Stimulated activated CD4-positive, alpha-beta T cell treated with anti-CD3 and anti-CD28 coated beads, Interleukin-15, amount 100 ng/mL, for 1 hour (primary cell): ENCODE data around the gene C10orf90.

Experiments
- DNase-seq, 2 donors: peaks; one replicate each; pipeline ENCODE4 v3.0.0-alpha.2; 2020; ENCODE audit warnings: low read depth in 1 of 2, low spot score in 1 of 2

Gene C10orf90

DNA sequence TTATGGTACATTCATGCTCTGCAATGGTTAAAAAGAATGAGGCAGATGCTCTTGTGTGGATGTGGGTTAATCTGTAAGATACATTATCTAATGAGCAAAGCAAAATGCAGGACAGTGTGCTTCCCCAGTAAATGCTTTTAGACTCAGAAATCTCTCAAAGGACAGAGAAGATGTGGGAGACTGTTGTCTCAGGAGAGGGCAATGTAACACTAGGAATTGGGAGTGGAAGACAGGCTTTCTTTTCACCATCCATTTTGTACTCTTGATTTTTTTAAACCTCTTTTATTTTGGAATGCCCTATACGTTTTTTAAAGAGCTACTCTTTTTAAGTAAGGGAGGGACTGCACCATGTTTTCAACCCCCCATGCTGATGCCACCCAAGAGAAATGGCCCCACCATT is 204.7 kb downstream of the C10orf90 start:
- DNase-seq = no peak

DNA sequence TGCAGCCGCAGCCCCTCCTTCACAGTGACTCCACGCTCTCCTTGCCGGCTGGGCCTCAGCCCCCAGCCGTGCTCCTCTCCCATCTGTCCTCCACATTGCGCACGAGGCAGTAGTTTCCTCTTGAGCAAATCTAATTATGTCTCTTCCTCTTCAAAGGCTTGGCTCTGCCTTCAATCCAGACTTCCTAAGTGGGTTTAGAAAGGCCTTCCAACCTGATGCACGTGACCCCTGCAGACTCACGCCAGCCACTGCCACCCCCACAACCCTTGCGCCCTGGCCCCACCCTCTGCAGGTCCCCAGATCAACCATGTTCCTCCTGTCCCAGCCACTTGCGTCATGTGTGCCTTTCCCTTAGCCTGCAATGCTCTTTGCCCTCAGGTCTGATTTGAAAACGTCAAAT is 207.2 kb downstream of the C10orf90 start:
- DNase-seq = no peak

DNA sequence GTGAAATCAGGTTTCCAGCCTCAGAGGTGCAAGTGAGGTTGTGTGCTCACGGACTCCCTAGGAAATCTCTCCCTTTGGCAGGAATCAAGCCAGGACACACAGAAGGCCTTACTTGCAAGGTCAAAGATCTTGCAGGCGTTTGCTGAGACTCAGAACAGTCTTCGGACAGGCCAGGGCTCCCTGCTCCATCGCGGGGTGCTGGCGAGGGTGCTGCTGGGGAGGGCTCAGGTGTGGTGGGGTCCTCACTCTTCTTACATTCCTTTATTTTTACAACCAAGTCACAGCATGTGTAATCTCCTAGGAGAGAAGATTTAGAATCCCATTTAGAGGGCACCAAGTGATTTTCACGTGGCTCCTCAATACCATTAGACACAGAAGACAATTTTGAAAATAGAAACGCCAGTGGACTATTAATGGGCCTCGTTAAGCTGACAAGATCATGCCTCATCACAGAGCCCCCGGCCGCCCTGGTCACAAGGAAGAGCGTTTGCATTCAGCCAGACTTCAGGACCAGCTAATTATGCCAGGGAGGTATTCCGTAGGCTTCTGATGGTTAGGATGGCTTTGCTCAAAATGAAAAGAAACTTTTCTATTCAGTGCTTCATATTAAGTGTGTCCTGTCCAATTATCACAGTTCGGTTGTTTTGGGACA is 209.1 kb downstream of the C10orf90 start:
- DNase-seq = no peak

DNA sequence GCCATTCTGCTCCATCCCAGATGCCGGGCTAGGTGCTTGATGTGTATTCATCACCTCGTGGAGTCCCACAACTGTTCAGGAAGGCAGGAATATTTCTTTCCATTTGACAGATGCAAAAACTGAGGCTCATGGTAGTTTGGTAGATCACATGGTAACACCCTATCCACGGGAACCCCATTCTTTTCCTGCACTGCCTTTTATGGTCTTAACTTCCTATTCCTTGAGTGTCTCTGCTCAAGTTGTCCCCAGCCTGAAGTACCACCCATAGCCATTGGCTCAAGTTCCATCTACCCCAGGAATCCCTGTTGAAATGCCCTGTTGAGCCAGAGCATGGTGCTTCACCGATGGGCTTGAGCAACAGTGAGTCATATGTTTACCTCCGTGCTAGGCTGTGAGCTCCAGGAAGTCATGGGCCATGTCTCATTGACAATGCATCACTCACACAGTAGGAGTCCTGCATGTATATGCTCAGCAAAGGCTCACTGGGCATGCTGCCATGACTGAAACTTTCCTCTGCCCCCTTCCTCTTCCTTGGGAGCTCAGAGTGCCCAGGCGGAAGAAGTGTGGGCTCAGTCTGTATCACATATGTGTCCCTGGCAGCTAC is 210.5 kb downstream of the C10orf90 start:
- DNase-seq = no peak

DNA sequence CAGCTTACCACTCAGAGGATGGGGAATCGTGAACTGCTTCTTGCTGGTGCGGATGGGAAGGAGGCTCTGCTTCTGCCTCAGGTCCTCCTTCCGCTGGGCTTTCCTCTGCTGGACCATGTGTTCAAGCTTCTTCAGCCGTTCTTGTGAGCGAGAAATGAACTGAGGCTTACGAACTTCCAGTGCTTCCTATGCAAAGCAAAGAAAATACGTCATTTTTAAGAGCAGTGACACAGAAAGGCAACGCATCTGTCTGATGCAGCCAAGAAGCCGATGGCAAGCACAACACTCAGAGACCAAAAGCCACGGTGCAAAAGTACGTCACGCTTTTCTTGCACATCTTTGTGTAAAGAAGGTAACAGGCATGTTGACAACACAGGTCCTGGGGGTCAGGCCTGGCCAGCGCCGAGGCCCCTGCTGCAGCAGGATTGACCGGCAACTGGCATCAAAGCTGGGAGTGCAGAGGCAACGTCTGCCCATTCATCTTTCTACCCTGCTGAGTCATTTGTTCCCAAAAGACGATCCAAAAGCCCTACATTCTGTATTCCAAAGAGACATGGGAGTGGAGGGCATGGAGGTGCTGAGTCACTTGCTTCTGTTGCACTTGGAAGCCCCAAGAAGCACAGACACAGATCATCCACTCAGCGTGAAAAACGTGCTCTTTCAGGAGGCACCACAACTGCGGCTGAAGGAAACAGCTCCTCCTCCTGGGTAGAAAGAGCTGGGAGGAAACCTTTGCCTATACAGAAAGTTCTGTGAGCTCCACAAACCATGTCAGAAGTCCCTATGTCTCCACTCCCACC is 211.3 kb downstream of the C10orf90 start:
- DNase-seq = no peak

DNA sequence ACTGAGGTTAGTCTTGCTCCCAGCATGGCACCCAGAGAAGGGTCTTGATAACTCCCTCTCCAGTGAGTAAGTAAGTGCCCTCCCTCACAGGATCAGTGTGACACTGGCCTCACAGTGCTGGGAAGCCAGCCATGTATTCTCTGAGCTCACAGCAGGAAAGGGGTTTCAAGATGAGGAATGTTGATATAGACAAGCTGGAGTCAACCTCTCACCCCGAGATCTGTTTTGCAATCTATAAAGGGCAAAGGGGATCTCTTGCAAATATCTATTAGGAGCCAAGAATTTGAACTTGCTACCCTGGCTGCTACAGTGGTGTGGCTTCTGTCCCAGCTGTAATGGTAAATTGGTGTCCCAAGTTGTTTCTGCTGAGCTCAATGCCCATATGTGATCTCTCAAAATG is 212.0 kb downstream of the C10orf90 start:
- DNase-seq = no peak

DNA sequence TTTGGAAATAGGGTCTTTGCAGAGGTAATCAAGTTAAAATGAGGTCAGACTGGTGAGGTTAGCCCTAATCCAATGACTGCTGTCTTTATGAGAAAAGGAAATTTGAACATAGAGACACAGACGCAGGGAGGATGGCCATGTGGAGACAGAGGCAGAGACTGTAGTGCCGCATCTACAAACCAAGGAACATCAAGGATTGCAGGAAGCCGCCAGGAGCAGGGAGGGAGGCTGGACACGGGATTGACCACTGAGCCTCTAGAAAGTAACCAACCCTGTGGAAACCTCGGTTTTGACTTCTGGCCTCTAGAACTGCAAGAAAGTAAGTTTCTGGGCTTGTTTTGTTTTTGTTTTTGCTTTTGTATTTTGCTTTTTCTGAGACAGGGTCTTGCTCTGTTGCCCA is 213.9 kb downstream of the C10orf90 start:
- DNase-seq = no peak

DNA sequence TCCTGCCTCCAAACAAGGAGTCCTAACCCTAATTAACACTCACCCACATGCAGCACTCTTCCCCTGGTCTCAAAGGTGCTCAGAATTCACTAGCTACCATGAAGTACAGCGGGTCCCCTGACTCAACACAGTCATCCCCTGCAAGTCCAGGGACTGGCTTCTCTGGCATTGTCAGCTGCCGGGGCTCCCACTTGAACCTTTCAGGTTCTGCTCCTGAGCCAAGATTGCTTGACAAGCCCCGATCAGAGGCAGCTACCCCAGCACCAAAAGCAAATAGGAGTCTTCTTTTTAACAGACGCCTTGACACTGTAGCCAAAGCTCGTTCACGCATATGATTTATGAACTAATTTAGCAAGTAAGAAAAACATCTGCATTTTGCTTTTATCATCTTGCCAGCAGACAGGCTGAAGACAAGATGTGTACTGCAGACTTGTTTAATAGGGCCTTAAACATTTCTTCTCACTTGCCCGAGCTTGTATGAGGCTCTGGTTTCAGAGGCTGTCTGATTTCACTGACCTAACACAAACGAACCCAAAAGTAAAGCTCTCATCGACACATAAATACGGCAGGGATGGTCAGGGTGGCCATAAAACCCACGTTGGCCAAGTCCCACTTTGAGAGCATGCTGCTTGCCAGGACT is 214.6 kb downstream of the C10orf90 start:
- DNase-seq = no peak

DNA sequence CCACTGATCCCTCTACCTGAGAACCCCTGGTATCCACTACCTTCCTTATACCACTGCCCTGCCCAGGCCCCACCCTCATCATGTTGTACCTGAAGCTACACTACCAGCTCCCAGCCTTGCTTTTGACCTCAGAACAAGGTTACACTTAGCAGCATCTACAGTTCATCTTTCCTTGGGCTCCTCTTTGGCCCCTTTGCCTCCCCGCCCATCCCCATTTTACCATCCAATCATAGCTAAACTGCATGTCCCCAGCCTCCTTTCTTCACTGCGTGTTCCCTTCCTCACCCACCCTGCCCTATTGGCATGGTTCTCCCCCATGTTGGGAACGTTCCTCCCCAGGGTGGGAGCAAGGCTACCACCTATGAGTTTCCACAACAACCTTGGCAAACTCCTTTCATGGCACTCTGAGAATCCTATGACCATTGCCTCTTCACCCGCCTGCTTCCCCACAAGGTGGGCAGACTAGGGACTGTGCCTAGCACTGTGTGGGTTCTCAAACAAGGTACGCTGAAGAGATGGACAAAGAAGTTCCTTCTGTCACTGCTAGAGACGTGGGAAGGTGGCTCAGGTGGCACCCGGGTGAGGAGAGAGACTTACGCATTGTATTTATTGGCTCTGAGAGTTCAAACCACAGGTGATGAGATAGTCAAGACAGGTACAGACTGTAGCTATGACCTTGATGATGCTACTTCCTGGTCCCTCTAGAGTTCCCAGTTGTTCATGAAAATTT is 215.3 kb downstream of the C10orf90 start:
- no peak for DNase-seq

DNA sequence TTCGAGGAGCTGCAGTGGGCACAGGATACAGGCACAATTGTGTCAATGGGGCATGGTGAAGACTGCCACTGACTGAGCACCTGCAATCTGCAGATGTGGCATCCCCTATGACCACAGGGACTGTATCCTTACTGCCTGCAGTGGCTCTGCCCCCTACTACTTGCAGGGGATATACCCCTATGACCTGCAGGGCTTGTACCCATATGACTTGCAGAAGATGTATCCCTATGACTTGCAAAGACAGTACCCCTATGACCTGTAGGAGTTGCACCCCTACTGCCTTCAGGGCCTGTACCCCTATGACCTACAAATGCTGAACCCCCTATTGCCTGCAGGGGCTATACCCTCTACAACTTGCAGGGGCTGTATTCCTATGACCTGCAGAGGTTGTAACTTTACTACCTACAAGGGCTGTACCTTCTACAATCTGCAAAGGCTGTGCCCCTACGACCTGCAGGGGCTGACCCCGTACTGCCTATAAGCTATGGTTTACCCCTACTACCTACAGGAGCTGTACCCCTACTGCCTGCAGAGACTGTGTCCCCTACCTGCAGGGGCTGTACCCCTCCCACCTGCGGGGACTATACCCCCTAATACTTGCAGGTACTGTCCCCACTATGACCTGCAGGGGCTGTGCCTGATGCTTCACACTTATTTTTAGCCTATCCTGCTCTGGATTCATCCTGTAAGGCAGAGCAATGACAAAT is 216.3 kb downstream of the C10orf90 start:
- no peak for DNase-seq

DNA sequence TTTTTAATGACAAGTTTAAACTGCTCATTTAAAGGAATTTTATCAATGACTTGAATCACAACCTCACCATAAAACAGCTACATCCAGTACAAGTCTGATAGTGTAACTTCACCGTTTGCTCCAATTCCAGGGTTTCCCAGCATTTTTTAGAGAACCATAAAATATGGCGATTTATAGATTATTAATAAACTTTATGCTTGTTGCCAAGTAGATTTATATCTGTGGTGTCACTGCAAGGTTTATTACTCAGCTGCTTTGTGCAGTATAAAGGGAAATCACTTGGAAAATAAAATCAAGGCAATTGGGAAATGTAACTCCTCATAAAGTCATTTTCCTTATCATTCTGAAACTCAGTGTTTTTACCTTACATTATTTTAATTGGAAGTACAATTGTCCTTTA is 218.2 kb downstream of the C10orf90 start:
- DNase-seq = no peak

DNA sequence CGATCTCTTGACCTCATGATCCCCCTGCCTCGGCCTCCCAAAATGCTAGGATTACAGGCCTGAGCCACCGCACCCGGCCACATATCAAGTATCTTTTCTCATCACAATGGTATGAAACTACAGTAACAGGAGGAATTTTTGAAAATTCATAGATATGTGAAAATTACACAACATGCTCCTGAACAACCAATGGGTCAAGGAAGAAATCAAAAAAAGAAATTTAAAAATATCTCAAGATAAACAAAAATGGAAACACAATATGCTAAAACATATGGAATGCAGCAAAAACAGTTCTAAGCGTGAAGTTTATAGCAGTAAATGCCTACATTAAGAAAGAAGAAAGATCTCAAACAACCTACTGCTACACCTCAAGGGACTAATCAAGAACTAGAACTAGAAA is 222.4 kb downstream of the C10orf90 start:
- DNase-seq = no peak

DNA sequence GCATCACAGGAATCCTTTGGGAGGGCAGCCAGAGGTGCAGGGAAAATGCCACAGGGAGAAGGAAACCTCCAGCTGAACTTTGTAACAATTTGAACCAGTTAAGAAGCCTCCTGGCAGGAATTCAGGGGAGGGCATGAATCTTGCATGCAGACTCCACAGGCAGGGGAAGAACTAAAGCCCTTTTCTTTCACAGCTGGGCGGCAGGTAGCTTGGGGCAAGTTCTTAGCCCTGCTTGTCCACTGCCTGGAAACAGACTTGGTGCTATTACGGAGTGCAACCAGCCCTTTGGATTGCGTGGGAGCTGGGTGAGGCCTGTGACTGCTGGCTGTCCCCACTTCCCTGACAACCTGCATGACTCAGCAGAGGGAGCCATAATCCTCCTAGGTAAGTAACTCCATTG is 230.6 kb downstream of the C10orf90 start:
- no peak for DNase-seq

DNA sequence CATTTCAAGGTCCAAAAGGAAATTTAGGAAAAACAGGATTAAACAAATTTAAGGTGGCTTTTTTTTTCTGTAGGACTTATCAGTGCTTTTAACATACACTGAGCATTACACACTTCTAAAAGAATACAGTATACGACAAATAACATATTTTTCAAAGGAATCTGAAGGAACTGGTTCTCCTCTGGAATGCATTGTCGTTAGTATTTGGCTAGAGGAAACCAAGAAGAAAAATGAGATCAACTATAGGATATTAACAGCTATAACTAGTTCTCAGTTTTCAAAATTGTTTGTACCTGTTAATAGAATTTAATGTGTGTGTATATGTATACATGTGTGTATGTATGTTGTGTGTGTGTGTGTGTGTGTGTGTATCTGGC is 232.1 kb downstream of the C10orf90 start:
- DNase-seq = no peak

DNA sequence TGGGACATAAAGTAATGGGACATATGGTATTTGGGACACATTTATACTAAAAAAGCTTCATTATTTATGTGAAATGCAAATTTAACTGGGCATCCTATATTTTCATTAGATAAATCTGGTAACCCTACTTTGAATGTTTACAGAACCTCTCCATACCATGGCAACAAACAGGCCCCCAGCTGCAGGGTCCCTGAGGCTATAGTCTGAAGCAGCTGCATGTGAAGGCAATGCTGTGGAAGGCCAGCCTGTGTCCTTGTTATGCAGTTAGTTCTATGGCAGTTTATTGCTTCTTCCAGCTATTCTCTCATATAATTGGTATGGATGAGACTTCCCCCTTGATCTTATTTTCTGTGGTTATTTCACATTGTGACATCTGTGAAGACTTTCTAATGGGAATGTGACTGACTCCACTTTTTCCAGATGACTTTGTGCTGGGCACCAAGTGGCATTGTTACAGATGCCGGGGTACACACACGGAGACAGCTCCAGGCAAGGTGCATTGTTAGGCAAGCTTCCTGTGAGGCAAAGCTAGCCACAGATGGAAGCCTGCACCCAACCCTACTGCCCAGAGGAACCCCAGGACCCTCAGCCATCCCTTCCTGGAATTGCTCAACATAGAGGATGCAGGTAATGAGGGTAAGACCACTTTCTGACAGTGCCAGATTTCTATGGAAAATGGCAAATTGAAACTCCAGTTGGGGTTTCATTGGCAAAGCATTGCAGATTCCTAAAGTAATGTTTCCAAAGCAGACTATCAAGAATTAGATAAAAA is 232.7 kb downstream of the C10orf90 start:
- no peak for DNase-seq

DNA sequence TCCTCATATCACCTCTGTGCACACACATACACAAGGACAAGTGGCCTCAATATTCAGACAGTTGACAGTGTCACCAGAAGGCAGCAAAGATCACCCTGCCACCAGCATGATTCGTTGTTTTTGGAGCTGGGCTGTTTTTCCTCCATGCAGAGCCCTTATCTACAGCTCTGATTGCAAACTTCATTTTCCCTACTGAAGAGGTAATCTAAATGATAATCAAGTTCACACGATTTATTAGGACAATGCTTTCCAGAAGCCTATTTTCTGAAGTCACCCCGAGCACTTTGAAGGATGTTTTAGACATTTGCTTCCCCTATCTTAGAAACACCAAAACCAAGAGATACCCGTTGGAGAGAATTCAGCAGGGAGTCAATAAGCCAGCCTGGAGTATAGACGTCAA is 236.3 kb downstream of the C10orf90 start:
- no peak for DNase-seq

DNA sequence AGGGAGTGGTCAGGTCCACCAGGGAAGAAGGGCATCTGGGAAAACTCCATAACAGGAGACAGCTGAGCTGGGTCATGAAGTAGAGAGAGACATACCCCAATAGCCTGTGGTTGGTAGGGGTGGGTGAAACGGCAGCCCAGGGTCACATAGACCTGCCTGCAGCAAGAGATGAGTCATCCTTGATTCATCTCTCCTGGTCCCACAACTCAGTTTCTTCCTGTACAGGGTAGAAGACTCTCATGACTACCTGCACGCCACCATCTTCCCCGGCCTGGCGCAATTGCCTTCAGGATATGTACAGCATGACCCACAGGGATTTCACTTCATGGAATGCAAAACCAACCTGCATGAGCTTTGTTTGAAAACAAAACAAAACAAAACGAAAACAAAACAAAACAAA is 237.1 kb downstream of the C10orf90 start:
- no peak for DNase-seq

DNA sequence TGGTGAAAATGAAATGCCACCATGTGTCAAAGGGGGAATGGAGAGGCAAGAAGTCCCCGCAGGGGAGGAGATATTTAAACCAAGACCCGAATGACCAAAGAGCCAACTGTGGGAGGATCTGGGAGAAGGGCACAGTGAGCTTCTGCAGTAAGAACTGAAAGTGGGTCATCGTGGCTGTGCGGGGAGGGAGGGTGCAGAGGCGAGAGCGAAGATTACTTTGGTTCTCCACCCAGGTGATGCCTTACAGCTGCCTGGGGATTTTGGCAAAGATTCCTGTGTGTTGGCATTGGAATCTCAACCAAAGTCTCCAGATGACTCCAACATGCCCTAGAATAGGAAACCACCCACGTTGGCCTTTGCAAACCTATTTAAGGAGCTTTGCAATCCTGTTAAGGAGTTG is 238.0 kb downstream of the C10orf90 start:
- no peak for DNase-seq

DNA sequence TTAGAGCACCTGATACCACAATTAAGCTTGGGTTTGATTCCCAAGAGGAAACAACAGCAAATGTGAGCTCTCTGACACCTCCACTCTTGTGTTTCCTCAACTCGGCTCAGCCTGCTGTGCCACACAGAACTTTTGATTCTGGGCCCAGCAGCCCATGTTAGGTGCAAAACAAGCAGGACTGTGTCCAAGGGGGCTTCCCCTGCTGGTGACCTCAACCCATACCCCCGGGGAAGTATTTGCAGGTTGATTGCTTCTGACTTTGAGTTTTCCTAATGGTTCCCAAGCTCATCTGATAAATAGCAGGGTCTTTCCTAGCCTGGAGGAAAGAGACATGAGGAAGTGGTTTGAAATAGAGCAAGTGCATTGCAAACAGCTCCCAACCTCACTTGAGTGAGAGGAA is 238.7 kb downstream of the C10orf90 start:
- DNase-seq = no peak

DNA sequence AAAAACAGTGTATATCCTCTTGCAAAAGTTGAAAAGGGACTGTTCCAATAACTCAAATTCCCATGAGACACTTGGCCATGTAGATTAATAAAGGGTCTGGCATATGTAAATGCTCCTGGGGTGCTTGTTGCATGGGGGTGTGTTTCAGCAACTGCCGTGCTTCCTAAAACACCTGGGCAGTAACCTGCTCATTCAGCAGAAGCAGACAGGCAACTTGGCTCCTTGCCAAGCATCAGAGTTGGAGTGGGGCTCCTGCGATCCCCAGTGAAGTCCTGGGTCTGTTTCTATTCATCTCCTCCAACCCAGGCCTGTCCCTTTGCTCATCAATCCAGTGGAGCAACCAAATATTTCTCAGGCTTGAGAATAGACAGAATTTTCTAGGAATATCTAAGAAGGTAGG is 240.0 kb downstream of the C10orf90 start:
- no peak for DNase-seq
